ENCODE data around the gene LRRC8E.
A peak's percentile ranks its signal among the peaks of the same experiment; 100 is the strongest.

The LRRC8E gene

GRCh38 chr19:7933828-7934725, 45.8 kb downstream of the LRRC8E start:
- no peak for DNase-seq

GRCh38 chr19:7934766-7935165, 46.5 kb downstream of the LRRC8E start:
- no peak for DNase-seq

DNA sequence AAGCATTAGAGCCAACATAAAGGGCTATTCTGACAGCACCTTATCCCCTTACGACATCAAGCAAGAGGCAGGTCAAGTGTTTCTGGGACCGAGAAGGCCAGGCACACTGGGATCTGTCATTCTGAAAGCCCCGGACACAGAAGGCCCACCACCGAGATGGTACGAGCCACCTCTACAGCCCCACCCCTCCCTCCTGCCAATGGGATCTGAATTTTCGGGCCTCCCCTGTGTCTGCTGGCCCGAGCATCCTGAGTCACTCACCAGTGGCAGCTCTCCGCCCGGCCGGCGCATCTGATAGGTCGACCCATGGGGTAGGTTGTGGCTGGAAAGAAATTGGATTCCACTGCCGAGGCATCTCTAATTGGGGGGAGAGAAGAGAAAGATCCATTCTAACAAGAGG, 52.5 kb downstream of the LRRC8E start:
- no peak for DNase-seq

- DNase-seq = no peak
These were observed 53.7 kb downstream of the LRRC8E start for GRCh38 chr19:7941895-7942596.

GRCh38 chr19:7942981-7943443, 54.7 kb downstream of the LRRC8E start:
- DNase-seq = no peak

DNA sequence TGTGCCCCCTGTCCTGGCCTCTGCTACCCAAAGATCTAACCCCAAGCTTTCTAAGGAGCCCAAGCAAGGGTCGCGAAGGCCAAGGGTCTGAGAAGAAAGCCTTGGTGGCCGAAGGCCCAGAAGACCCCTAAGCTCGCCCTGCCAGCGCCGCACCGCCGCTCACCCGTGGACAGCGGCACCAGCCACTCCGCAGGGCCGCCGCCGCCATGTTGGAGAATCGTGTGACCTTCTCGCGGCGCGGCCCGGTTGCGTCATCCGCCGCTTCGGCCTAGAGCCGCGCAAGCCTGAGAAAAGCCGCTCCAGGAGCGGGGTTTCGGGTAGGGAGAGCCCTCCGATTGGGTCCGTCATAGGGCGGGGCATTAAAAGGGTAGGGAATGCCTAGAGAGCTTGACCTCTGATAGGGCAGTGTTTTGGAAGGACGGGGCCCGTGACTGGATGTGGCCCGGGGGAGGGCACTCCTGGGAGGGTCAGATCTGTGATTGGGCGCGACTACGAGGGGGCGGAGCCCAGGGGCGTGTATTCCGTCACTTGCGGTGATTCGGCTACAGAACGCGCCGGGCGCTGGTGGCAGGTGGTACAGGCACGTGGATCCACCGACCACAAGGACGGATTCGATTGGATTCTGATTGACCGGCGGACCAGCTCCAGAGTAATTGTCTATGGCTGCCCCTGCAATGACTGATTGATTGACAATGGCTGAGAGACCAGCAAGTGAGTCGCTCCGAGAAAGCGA, 55.3 kb downstream of the LRRC8E start, which contains the start of gene TIMM44:
Gene TIMM44, minus strand, starts transcription at position 223 of the 733 bp plus-strand sequence. Its CDS starts 15 bp downstream, at position 208.
- DNase-seq = peak; percentile 99

DNA sequence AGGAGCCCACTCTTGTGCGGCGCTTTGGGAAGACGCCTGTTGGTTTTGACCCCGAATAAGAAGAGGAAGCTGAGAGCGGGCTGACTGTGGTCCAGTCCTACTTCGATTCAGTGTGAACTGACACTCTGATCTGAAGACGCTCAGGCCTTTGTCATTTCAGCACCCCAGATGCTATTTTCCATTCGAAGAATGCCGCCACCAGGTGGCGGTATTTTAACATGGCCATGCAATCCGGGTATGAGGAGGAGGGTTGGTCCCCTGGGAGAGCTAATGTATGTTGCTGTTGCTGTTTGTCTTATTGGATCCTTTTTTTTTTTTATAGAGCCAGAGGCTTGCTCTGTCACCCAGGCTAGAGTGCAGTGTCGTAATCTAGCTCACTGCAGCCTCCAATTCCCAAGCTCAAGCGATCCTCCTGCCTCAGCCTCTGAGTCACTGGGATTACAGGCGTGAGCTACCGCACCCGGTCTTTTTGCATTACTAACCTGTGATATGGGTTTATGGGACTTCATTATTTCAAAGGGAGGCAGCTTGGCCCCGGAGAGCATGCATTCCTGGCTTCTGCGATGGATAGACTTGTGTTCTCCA, 56.0 kb downstream of the LRRC8E start:
- peak; percentile 98 for DNase-seq

DNA sequence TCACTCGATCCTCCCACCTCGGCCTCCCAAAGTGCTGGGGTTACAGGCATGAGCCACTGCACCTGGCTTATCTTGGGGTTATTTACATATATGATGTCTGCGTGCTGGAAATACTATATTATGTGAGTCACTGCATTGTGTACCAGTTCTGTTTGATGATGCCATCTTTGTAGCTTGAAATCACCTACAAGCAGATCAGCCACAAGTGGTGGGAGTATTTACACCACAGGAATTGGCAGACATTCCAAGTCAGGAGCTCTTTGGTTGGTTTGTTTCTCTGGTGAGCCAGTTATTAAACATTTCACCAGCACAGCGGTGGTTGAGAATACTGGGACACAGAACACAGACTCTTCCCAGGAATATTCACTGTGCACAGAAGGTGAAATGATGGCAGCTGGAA, 59.6 kb downstream of the LRRC8E start:
- DNase-seq = no peak

All from NCI-H2171 (cell line).